PFSK-1 (cell line): ENCODE measurements around the gene PNMA1.

Experiments
- POLR2AphosphoS5 ChIP-seq: IDR thresholded peaks from 2 replicates; pipeline ENCODE4 v1.6.1; 2012; ENCODE audit warnings: low read depth, mild to moderate bottlenecking, control low read depth, low read length, moderate library complexity
- REST ChIP-seq, 2 experiments: IDR thresholded peaks; 2 replicates each; pipeline versions ENCODE4 v1.6.1 to v1.8.0; 2011 to 2012; ENCODE audit warnings: low read depth in 2 of 2, low read length in 2 of 2, control low read depth in 1 of 2, inconsistent platforms in 1 of 2, mild to moderate bottlenecking in 1 of 2, moderate library complexity in 1 of 2; ENCODE audit not compliant: insufficient read depth in 1 of 2
- SIN3A ChIP-seq: IDR thresholded peaks from 2 replicates; pipeline ENCODE4 v1.6.1; 2012; ENCODE audit warnings: mild to moderate bottlenecking, low read length, moderate library complexity, borderline replicate concordance; ENCODE audit not compliant: insufficient read depth
- TAF1 ChIP-seq: IDR thresholded peaks from 2 replicates; pipeline ENCODE4 v1.6.1; 2012; ENCODE audit warnings: low read length, control low read depth, borderline replicate concordance; ENCODE audit not compliant: insufficient read depth

- no peak for TF ChIP-seq POLR2AphosphoS5
- TF ChIP-seq TAF1: no peak
- no peak for TF ChIP-seq REST (IDR thresholded peaks at IDR 0.05; ENCODE audit: insufficient read depth in 1 of 2, low read depth in 2 of 2, low read length in 2 of 2)
- no peak for TF ChIP-seq SIN3A
Observed at GRCh38 chr14:73743431-73743931, 29.3 kb upstream of the PNMA1 start.
